Natural killer cell (primary cell): ENCODE measurements around the gene SULT1B1. TPM values are rescaled to one million over a fixed set of nuclear protein-coding genes. Genes with fewer than 3 reads are reported as not detected.
"Not testable (repeated sequence)": the region's sequence is repeated elsewhere in the genome, so short reads cannot be mapped to it uniquely, and the experiment has no call there.

Experiments
- ATAC-seq, 3 donors: fragments of 150-1000 bp in 2 of 3; fragments of 200-7000 bp in 1 of 3; cut with Tn5 transposase; 1 replicate in 1 of 3; 2 replicates in 2 of 3; pipeline ENCODE4 v1.10.0; 2021; ENCODE audit warnings: mild to moderate bottlenecking in 2 of 3, moderate library complexity in 2 of 3
- DNase-seq, 2 donors: peaks; one replicate each; pipeline versions ENCODE4 v3.0.0 to v3.0.0-alpha.2; 2013 to 2021; ENCODE audit warnings: mixed read lengths in 1 of 2
- H3K27ac ChIP-seq: one replicate; pipeline ENCODE4 v1.5.1; 2013; ENCODE audit warnings: mild to moderate bottlenecking, low read length
- H3K27me3 ChIP-seq: one replicate; pipeline ENCODE4 v1.6.1; 2013; ENCODE audit warnings: low read length; ENCODE audit not compliant: control insufficient read depth, insufficient read depth
- H3K36me3 ChIP-seq: one replicate; pipeline ENCODE4 v1.6.1; 2013; ENCODE audit warnings: low read length; ENCODE audit not compliant: control insufficient read depth, insufficient read depth
- H3K4me1 ChIP-seq: one replicate; pipeline ENCODE4 v1.6.1; 2013; ENCODE audit warnings: low read length; ENCODE audit not compliant: control insufficient read depth, insufficient read depth
- H3K4me3 ChIP-seq: one replicate; pipeline ENCODE4 v1.5.1; 2013; ENCODE audit warnings: low read length
- H3K9me3 ChIP-seq: one replicate; pipeline ENCODE4 v1.6.1; 2013; ENCODE audit warnings: low read length; ENCODE audit not compliant: control insufficient read depth, insufficient read depth
- H3K27ac Mint-ChIP-seq, 2 donors: one replicate each; pipeline ENCODE4 v1.8.0; 2022; ENCODE audit warnings: mild to moderate bottlenecking in 2 of 2, mixed read lengths in 2 of 2, moderate library complexity in 1 of 2
- H3K27me3 Mint-ChIP-seq, 2 donors: one replicate each; pipeline ENCODE4 v1.8.0; 2022; ENCODE audit warnings: low read depth in 2 of 2, mixed read lengths in 2 of 2
- H3K36me3 Mint-ChIP-seq: one replicate; pipeline ENCODE4 v1.8.0; 2022; ENCODE audit warnings: mixed read lengths
- H3K4me1 Mint-ChIP-seq, 2 donors: one replicate each; pipeline ENCODE4 v1.8.0; 2022; ENCODE audit warnings: mixed read lengths in 2 of 2
- H3K4me3 Mint-ChIP-seq: one replicate; pipeline ENCODE4 v1.8.0; 2022; ENCODE audit warnings: mild to moderate bottlenecking, moderate library complexity, mixed read lengths
- H3K9me3 Mint-ChIP-seq, 2 donors: one replicate each; pipeline ENCODE4 v1.8.0; 2022; ENCODE audit warnings: mixed read lengths in 2 of 2
- WGBS: methylation state at CpG from one replicate; pipeline ENCODE4 v1.1.7; 2013; ENCODE audit warnings: missing lambda C conversion rate; ENCODE audit not compliant: insufficient coverage; 5-methylcytosine and 5-hydroxymethylcytosine counted together
- intact Hi-C: fragments of 100-400 bp; cut with micrococcal nuclease; formaldehyde crosslinking; loops from one replicate; pipeline ENCODE4 v1.14.2; 2022
- total RNA-seq, 4 donors: library from RNA; stranded (reverse); fragments of 120-200 nt in 1 of 4; gene quantifications; one replicate each; pipeline versions ENCODE4 v1.2.3 to v1.2.4, GENCODE V29; 2013 to 2022
- TF ChIP-seq, protein P1 (sequence below): fragments of 200-600 bp; IDR thresholded peaks from one replicate; pipeline ENCODE4 v1.8.0; 2022; ENCODE audit warnings: antibody characterized with exemption

SULT1B1 gene
- total RNA-seq, 3 donors from 2014 or later (not counting 1 experiment from before 2014, with no cell fraction given): 11.9 to 24.6 (median 24.5) TPM

DNA sequence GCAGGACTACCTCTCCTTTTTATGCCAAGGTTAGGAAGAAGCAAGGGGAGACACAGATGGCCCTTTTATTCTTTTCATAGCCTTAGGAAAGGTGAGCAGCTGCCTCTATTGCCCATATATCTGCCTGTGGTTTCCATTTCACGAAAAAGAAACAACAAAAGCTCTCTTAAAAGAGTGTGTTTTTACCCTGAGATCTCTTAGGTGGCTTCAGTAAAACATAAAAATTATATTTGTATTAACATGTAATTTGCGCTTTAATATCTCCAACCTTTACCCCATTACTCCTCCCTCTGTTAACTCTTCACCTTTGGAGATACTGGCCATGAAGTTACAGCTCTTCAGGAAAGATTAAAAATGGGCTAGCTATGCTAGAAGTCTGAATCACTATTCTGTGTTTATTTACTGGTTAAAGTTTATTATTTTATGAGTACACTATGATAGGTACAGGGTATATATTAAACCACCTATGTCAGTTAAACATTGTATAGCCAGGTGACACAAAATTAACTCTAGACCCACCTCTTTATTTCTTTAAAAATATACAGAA is 15.0 kb upstream of the SULT1B1 start:
- Mint-ChIP-seq H3K4me3 (no peak overlapping the region), H3K9me3 (no peaks in the 10 kb centered on the region), H3K27me3 (no peaks in the 10 kb centered on the region), H3K27ac (no peak overlapping the region), H3K36me3 (no peaks in the 10 kb centered on the region), H3K4me1 (no peaks in the 10 kb centered on the region)
- DNase-seq (no peak), ATAC-seq (no peak)
- Histone ChIP-seq H3K36me3 (no peaks in the 10 kb centered on the region), H3K9me3 (no peaks in the 10 kb centered on the region), H3K27ac (no peak overlapping the region), H3K27me3 (no peaks in the 10 kb centered on the region), H3K4me1 (no peaks in the 10 kb centered on the region), H3K4me3 (no peak overlapping the region)
- intact Hi-C loops: no loop called here
- WGBS: 75% methylated on average over 2 of the region's 2 CpGs
- TF ChIP-seq, protein P1, sequence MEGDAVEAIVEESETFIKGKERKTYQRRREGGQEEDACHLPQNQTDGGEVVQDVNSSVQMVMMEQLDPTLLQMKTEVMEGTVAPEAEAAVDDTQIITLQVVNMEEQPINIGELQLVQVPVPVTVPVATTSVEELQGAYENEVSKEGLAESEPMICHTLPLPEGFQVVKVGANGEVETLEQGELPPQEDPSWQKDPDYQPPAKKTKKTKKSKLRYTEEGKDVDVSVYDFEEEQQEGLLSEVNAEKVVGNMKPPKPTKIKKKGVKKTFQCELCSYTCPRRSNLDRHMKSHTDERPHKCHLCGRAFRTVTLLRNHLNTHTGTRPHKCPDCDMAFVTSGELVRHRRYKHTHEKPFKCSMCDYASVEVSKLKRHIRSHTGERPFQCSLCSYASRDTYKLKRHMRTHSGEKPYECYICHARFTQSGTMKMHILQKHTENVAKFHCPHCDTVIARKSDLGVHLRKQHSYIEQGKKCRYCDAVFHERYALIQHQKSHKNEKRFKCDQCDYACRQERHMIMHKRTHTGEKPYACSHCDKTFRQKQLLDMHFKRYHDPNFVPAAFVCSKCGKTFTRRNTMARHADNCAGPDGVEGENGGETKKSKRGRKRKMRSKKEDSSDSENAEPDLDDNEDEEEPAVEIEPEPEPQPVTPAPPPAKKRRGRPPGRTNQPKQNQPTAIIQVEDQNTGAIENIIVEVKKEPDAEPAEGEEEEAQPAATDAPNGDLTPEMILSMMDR: no peak

DNA sequence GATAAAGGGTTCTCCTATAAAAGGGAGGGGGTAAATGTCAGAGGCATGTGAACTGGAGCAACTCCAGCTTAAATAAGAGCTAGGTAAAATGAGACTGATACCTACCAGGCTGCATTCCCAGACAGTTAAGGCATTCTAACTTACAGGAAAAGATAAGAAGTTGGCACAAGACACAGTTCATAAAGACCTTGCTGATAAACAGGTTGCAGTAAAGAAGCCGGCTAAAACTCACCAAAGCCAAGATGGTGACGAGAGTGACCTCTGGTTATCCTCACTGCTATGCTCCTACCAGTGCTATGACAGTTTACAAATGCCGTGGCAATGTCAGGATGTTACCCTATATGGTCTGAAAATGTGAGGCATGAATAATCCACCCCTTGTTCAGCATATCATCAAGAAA is 13.1 kb upstream of the SULT1B1 start:
- no peak overlapping the region for H3K27ac ChIP-seq
- Mint-ChIP-seq H3K27ac (no peak overlapping the region), H3K4me1 (no peaks in the 10 kb centered on the region), H3K9me3 (no peaks in the 10 kb centered on the region), H3K36me3 (no peaks in the 10 kb centered on the region), H3K4me3 (no peak overlapping the region), H3K27me3 (no peaks in the 10 kb centered on the region)
- TF ChIP-seq, protein P1: no peak
- WGBS: 84% methylated on average over 3 of the region's 3 CpGs
- no peaks in the 10 kb centered on the region for H3K4me1 ChIP-seq
- intact Hi-C loops: no loop called here
- no peak overlapping the region for H3K4me3 ChIP-seq
- DNase-seq: no peak
- no peaks in the 10 kb centered on the region for H3K9me3 ChIP-seq
- ATAC-seq: no peak
- no peaks in the 10 kb centered on the region for H3K27me3 ChIP-seq
- no peaks in the 10 kb centered on the region for H3K36me3 ChIP-seq

DNA sequence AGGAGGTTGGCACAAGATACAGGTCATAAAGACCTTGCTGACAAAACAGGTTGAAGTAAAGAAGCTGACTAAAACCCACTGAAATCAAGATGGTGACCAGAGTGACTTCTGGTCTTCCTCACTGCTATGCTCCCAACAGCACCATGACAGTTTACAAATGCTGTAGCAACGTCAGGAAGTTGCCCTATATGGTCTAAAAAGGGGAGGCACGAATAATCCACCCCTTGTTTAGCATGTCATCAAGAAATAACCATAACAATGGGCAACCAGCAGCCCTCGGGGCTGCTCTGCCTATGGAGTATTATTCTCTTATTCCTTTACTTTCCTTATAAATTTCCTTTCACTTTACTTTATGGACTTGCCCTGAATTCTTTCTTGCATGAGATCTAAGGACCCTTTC is 8.1 kb upstream of the SULT1B1 start:
- H3K27ac ChIP-seq, H3K4me3 Mint-ChIP-seq, intact Hi-C loops, H3K9me3 Mint-ChIP-seq, H3K36me3 Mint-ChIP-seq, H3K27me3 ChIP-seq, H3K4me1 Mint-ChIP-seq, H3K4me1 ChIP-seq, ATAC-seq, DNase-seq, H3K9me3 ChIP-seq, H3K4me3 ChIP-seq, H3K27ac Mint-ChIP-seq, H3K36me3 ChIP-seq, H3K27me3 Mint-ChIP-seq: not testable (repeated sequence)
- WGBS: 46% methylated on average over 3 of the region's 3 CpGs

DNA sequence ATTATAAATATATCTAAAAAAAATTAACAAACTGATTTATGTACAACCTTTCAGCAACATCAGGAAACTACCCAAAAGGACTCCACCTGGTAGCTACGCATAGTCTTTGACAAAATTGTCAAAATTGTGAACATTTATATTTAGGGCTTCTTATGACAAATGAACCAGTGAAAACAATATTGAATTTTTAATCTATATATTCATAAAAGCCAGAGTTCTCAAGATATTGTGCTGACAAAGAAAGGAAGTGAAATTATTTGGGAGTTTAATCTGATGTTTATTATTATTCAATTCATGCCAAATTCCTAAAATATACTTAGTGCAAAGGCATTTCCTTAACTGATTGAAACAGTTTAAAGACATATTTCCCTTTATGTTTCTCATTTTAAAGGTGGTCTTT is 5.3 kb upstream of the SULT1B1 start:
- H3K4me3 ChIP-seq: no peak overlapping the region
- DNase-seq (no peak), ATAC-seq (no peak)
- TF ChIP-seq, protein P1: no peak
- intact Hi-C loops: no loop called here
- H3K36me3 Mint-ChIP-seq: no peaks in the 10 kb centered on the region
- H3K4me1 Mint-ChIP-seq: peaks cover 17 to 20% of the 10 kb centered on the region in 2 donors
- H3K36me3 ChIP-seq: no peaks in the 10 kb centered on the region
- H3K27ac Mint-ChIP-seq: no peak overlapping the region
- H3K27me3 Mint-ChIP-seq: no peaks in the 10 kb centered on the region
- WGBS: no CpG with 5 or more reads among the region's 1 CpG
- no peaks in the 10 kb centered on the region for H3K27me3 ChIP-seq
- H3K9me3 Mint-ChIP-seq: no peaks in the 10 kb centered on the region
- no peak overlapping the region for H3K4me3 Mint-ChIP-seq
- no peak overlapping the region for H3K27ac ChIP-seq
- H3K9me3 ChIP-seq: no peaks in the 10 kb centered on the region
- peaks cover 4% of the 10 kb centered on the region for H3K4me1 ChIP-seq
